Fibroblast of lung (primary cell): ENCODE measurements around the gene HDHD3.
"Not testable (repeated sequence)": the region's sequence is repeated elsewhere in the genome, so short reads cannot be mapped to it uniquely, and the experiment has no call there.

Source experiments
- EZH2 ChIP-seq: IDR thresholded peaks from 2 replicates; pipeline ENCODE4 v1.5.1; 2012; ENCODE audit warnings: low read length, control low read depth, mild to moderate bottlenecking; ENCODE audit errors: missing control alignments
- TF ChIP-seq, protein P1 (sequence below), 2 donors: IDR thresholded peaks in 1 of 2; conservative IDR thresholded peaks in 1 of 2; 1 replicate in 1 of 2; 2 replicates in 1 of 2; pipeline ENCODE4 v1.5.1; 2011 to 2012; ENCODE audit warnings: low read length in 2 of 2, control low read depth in 1 of 2, inconsistent platforms in 1 of 2, low read depth in 1 of 2, mild to moderate bottlenecking in 1 of 2

- TF ChIP-seq, protein P1, sequence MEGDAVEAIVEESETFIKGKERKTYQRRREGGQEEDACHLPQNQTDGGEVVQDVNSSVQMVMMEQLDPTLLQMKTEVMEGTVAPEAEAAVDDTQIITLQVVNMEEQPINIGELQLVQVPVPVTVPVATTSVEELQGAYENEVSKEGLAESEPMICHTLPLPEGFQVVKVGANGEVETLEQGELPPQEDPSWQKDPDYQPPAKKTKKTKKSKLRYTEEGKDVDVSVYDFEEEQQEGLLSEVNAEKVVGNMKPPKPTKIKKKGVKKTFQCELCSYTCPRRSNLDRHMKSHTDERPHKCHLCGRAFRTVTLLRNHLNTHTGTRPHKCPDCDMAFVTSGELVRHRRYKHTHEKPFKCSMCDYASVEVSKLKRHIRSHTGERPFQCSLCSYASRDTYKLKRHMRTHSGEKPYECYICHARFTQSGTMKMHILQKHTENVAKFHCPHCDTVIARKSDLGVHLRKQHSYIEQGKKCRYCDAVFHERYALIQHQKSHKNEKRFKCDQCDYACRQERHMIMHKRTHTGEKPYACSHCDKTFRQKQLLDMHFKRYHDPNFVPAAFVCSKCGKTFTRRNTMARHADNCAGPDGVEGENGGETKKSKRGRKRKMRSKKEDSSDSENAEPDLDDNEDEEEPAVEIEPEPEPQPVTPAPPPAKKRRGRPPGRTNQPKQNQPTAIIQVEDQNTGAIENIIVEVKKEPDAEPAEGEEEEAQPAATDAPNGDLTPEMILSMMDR (conservative IDR thresholded peaks at IDR 0.05 in 1 of 2, IDR thresholded peaks at IDR 0.05 in 1 of 2; ENCODE audit: low read depth in 1 of 2, low read length in 2 of 2): not testable (repeated sequence)
- TF ChIP-seq EZH2: not testable (repeated sequence)
Measured at GRCh38 chr9:113381441-113381840, 4.7 kb upstream of the HDHD3 start.
